HL-60 (cell line): ENCODE data around the gene DENND6B.

Source experiments
- CTCF ChIP-seq: IDR thresholded peaks from one replicate; pipeline ENCODE4 v1.5.1; 2011; ENCODE audit warnings: low read length, control low read depth, inconsistent platforms; ENCODE audit not compliant: insufficient read depth
- GABPA ChIP-seq: IDR thresholded peaks from 2 replicates; pipeline ENCODE4 v1.6.1; 2012; ENCODE audit warnings: low read depth

GRCh38 chr22:50317674-50318073, 9.1 kb downstream of the DENND6B start:
- no peak for TF ChIP-seq CTCF
- no peak for TF ChIP-seq GABPA
